Measurements from ENCODE around the gene CAMTA1. TPM values are rescaled to one million over a fixed set of nuclear protein-coding genes. Genes with fewer than 3 reads are reported as not detected.

Gene CAMTA1
- polyA plus RNA-seq, 1 donor (not counting 4 experiments of a cell fraction or from before 2014, with no cell fraction given), result 51.4 TPM

DNA sequence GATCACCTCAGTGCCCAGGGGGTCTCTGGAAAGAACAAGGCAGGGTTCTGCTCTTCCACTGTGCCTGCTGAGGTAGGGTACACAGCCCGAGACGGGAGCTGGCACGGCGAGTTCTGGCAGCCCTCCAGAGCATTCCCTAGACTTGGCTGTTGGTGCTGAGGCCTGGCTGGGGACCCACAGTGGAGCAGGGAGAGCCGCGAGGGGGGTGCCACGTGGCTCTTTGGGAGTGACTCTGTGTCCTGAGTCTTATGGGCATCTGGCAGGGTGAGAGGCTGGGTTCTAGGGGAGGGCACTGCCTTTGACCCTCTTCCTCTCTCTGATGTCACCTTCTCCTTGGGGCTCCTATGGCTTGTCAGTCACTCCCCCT is 336.4 kb downstream of the CAMTA1 start:
- FAIRE-seq, result no peak
- Histone ChIP-seq H3K9ac (ENCODE audit: control insufficient read depth, extremely low read depth, insufficient read depth, low read length) (no peak overlapping the region), H3K36me3 (ENCODE audit: control insufficient read depth in 2 of 2, extremely low read depth in 1 of 2, insufficient read depth in 2 of 2, low read length in 2 of 2) (no peaks in the 10 kb centered on the region), H3K27me3 (ENCODE audit: control insufficient read depth, extremely low read depth, insufficient read depth, low read length) (peaks cover 4% of the 10 kb centered on the region), H3K4me3 (ENCODE audit: control insufficient read depth in 2 of 3, extremely low read depth in 1 of 3, insufficient read depth in 2 of 3, low read depth in 1 of 3, low read length in 3 of 3) (no peak overlapping the region), H3K9me1 (ENCODE audit: control insufficient read depth, extremely low read depth, insufficient read depth, low read length) (no peaks in the 10 kb centered on the region), H3K9me3 (ENCODE audit: control insufficient read depth, low read depth, low read length) (no peaks in the 10 kb centered on the region), H3K4me2 (ENCODE audit: control insufficient read depth, extremely low read depth, insufficient read depth, low read depth, low read length) (no peak overlapping the region), H2AFZ (ENCODE audit: control insufficient read depth, low read length) (no peak overlapping the region), H3K4me1 (ENCODE audit: control insufficient read depth, extremely low read depth, insufficient read depth, low read length) (peaks cover 20% of the 10 kb centered on the region), H3K27ac (ENCODE audit: control insufficient read depth, insufficient read depth, low read length) (no peak overlapping the region), H4K20me1 (ENCODE audit: control insufficient read depth, extremely low read depth, insufficient read depth, low read length) (no peaks in the 10 kb centered on the region), H3K79me2 (ENCODE audit: control insufficient read depth, insufficient read depth, low read length) (no peaks in the 10 kb centered on the region)
- DNase-seq (ENCODE audit: low read depth, low spot score), result no peak
- TF ChIP-seq EZH2 (IDR thresholded peaks at IDR 0.05; ENCODE audit: low read length), result no peak
- TF ChIP-seq, protein P1, sequence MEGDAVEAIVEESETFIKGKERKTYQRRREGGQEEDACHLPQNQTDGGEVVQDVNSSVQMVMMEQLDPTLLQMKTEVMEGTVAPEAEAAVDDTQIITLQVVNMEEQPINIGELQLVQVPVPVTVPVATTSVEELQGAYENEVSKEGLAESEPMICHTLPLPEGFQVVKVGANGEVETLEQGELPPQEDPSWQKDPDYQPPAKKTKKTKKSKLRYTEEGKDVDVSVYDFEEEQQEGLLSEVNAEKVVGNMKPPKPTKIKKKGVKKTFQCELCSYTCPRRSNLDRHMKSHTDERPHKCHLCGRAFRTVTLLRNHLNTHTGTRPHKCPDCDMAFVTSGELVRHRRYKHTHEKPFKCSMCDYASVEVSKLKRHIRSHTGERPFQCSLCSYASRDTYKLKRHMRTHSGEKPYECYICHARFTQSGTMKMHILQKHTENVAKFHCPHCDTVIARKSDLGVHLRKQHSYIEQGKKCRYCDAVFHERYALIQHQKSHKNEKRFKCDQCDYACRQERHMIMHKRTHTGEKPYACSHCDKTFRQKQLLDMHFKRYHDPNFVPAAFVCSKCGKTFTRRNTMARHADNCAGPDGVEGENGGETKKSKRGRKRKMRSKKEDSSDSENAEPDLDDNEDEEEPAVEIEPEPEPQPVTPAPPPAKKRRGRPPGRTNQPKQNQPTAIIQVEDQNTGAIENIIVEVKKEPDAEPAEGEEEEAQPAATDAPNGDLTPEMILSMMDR (optimal IDR thresholded peaks at IDR 0.05 in 1 of 3, IDR thresholded peaks at IDR 0.05 in 1 of 3, conservative IDR thresholded peaks at IDR 0.05 in 1 of 3; ENCODE audit: extremely low read depth in 1 of 3, insufficient read depth in 2 of 3, low read length in 3 of 3), result no peak
- dilution Hi-C loops (cut with MboI; ENCODE audit: extremely low pct_ligation_motif_present, low sequenced_read_pairs), result no loop called here

DNA sequence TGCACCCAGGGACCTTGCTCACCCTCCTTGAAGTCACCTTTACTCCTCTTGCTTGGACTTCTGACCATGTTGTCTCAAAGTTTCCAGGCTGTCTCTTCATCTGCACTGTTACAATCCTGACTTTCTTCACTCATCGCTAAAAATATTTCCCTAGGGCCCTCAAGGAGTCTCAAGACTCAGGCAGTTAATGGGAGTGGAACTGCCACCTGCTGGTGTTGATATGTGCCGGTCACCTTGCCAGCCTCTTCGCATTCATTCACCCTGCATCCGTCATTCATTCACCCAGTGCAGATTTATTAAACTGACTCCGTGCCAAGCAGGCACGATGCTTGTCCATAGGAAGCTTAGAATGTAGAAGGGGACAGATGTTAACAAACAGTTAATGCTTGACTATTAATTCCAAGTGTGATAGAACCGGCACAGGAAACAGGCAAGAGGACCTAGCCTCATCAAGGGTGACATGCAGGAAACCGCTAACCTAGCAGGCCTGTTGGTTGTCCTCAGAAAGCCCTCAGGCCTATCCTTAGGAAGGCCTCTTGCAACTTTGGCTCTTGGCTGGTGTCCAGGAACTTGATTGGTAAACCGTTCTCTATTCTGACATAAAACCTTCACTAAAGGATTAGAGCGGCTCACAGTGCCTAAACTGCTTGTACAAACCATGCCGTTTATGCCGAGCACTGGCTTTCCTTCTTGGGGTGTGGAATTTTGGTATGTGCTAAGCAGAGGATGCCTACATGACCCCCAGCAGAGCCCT is 342.2 kb downstream of the CAMTA1 start:
- Histone ChIP-seq H3K9ac (ENCODE audit: control insufficient read depth, extremely low read depth, insufficient read depth, low read length) (no peak overlapping the region), H3K27me3 (ENCODE audit: control insufficient read depth, extremely low read depth, insufficient read depth, low read length) (peaks cover 4% of the 10 kb centered on the region), H3K9me3 (ENCODE audit: control insufficient read depth, low read depth, low read length) (no peaks in the 10 kb centered on the region), H2AFZ (ENCODE audit: control insufficient read depth, low read length) (no peak overlapping the region), H3K4me3 (ENCODE audit: control insufficient read depth in 2 of 3, extremely low read depth in 1 of 3, insufficient read depth in 2 of 3, low read depth in 1 of 3, low read length in 3 of 3) (no peak overlapping the region), H3K27ac (ENCODE audit: control insufficient read depth, insufficient read depth, low read length) (no peak overlapping the region), H3K4me2 (ENCODE audit: control insufficient read depth, extremely low read depth, insufficient read depth, low read depth, low read length) (no peak overlapping the region), H3K9me1 (ENCODE audit: control insufficient read depth, extremely low read depth, insufficient read depth, low read length) (no peaks in the 10 kb centered on the region), H3K79me2 (ENCODE audit: control insufficient read depth, insufficient read depth, low read length) (no peaks in the 10 kb centered on the region), H4K20me1 (ENCODE audit: control insufficient read depth, extremely low read depth, insufficient read depth, low read length) (no peaks in the 10 kb centered on the region), H3K4me1 (ENCODE audit: control insufficient read depth, extremely low read depth, insufficient read depth, low read length) (no peaks in the 10 kb centered on the region), H3K36me3 (ENCODE audit: control insufficient read depth in 2 of 2, extremely low read depth in 1 of 2, insufficient read depth in 2 of 2, low read length in 2 of 2) (no peaks in the 10 kb centered on the region)
- DNase-seq (ENCODE audit: low read depth, low spot score), result no peak
- FAIRE-seq, result no peak
- dilution Hi-C loops (cut with MboI; ENCODE audit: extremely low pct_ligation_motif_present, low sequenced_read_pairs), result no loop called here
- TF ChIP-seq, protein P1 (optimal IDR thresholded peaks at IDR 0.05 in 1 of 3, IDR thresholded peaks at IDR 0.05 in 1 of 3, conservative IDR thresholded peaks at IDR 0.05 in 1 of 3; ENCODE audit: extremely low read depth in 1 of 3, insufficient read depth in 2 of 3, low read length in 3 of 3), result peak in 1 of 3 experiments; percentile 35
- TF ChIP-seq EZH2 (IDR thresholded peaks at IDR 0.05; ENCODE audit: low read length), result no peak

All from keratinocyte (primary cell).